HCT116 (cell line): Measurements from ENCODE around the gene TTC33. TPM values are rescaled to one million over a fixed set of nuclear protein-coding genes. Genes with fewer than 3 reads are reported as not detected.
A peak's percentile ranks its signal among the peaks of the same experiment; 100 is the strongest.

Experiments
- ATAC-seq: fragments of 200-7000 bp; cut with Tn5 transposase; 2 replicates; pipeline ENCODE4 v1.9.1; 2020; ENCODE audit warnings: mild to moderate bottlenecking, moderate library complexity
- BruUV-seq: library from RNA; stranded (reverse); fragments of 400-500 nt; replicated peaks from 2 replicates; lab custom pipeline; 2021; lab: Mats Ljungman, UMichigan
- CTCF ChIA-PET: fragments of 300-600 bp; sonication (Branson Sonifier 250); formaldehyde crosslinking; loops from one replicate; lab custom pipeline; 2021; ENCODE audit warnings: antibody characterized with exemption; lab: Charles Lee
- POLR2A ChIA-PET: fragments of 300-600, 350-600 bp; sonication (Branson Sonifier 250); formaldehyde crosslinking; loops from one replicate; lab custom pipeline; 2021; ENCODE audit warnings: antibody characterized with exemption; lab: Charles Lee
- RAD21 ChIA-PET, 2 experiments: fragments of 300-600 bp; sonication (Branson Sonifier 250); formaldehyde crosslinking; loops; one replicate each; lab custom pipeline; 2023; ENCODE audit warnings: low total read pairs in 2 of 2; ENCODE audit not compliant: uncharacterized antibody in 2 of 2, unreplicated experiment in 2 of 2, low non-redundant PET in 1 of 2; lab: Charles Lee
- DNase-seq: peaks from one replicate; pipeline ENCODE4 v3.0.0-alpha.2; 2010; ENCODE audit warnings: low read depth, low spot score
- H2AFZ ChIP-seq: fragments of 200-600 bp; shearing (Covaris generic), sonication (generic); 2 replicates; pipeline ENCODE4 v1.6.1; 2017; ENCODE audit warnings: low read depth, mixed run types, mixed read lengths, antibody characterized with exemption, low read length; ENCODE audit not compliant: poor library complexity, severe bottlenecking
- H3K27ac ChIP-seq: 2 replicates; pipeline ENCODE4 v1.5.1; 2012; ENCODE audit warnings: low read depth, low read length
- H3K27me3 ChIP-seq: fragments of 200-600 bp; sonication (generic); 2 replicates; pipeline ENCODE4 v1.6.1; 2016; ENCODE audit warnings: mixed run types, low read length, mixed read lengths; ENCODE audit not compliant: insufficient read depth
- H3K36me3 ChIP-seq, 2 experiments: fragments of 200-500 bp in 1 of 2; fragments of 200-600 bp in 1 of 2; sonication (Bioruptor generic) in 1 of 2; sonication (generic) in 1 of 2; 2 replicates each; pipeline versions ENCODE4 v1.5.1 to v1.6.1; 2014 to 2016; ENCODE audit warnings: low read length in 2 of 2, inconsistent platforms in 1 of 2, mixed read lengths in 1 of 2, mixed run types in 1 of 2; ENCODE audit not compliant: insufficient read depth in 2 of 2, control insufficient read depth in 1 of 2
- H3K4me1 ChIP-seq, 2 experiments: fragments of 200-600 bp in 1 of 2; sonication (generic) in 1 of 2; 2 replicates each; pipeline versions ENCODE4 v1.5.1 to v1.6.1; 2012 to 2017; ENCODE audit warnings: low read length in 2 of 2, inconsistent platforms in 1 of 2, mild to moderate bottlenecking in 1 of 2, mixed read lengths in 1 of 2, mixed run types in 1 of 2, moderate library complexity in 1 of 2; ENCODE audit not compliant: insufficient read depth in 2 of 2, control insufficient read depth in 1 of 2
- H3K4me2 ChIP-seq: fragments of 200-600 bp; sonication (generic); 2 replicates; pipeline ENCODE4 v1.6.1; 2017; ENCODE audit warnings: mixed run types, low read length, mixed read lengths
- H3K4me3 ChIP-seq, 2 experiments: fragments of 200-600 bp in 1 of 2; sonication (generic) in 1 of 2; replicated peaks in 1 of 2; 2 replicates each; pipeline ENCODE4 v1.5.1; 2011 to 2016; ENCODE audit warnings: low read length in 2 of 2, control low read depth in 1 of 2, low read depth in 1 of 2, mild to moderate bottlenecking in 1 of 2, mixed read lengths in 1 of 2, mixed run types in 1 of 2
- H3K79me2 ChIP-seq: fragments of 200-600 bp; sonication (generic); 2 replicates; pipeline ENCODE4 v1.6.1; 2017; ENCODE audit warnings: mild to moderate bottlenecking, mixed run types, low read length, moderate library complexity, mixed read lengths; ENCODE audit not compliant: insufficient read depth
- H3K9ac ChIP-seq: fragments of 200-600 bp; sonication (generic); 2 replicates; pipeline ENCODE4 v1.6.1; 2016; ENCODE audit warnings: low read length, mixed read lengths
- H3K9me2 ChIP-seq: fragments of 200-600 bp; sonication (generic), shearing (Covaris generic); 2 replicates; pipeline ENCODE4 v1.6.1; 2017; ENCODE audit warnings: mixed run types, mild to moderate bottlenecking, moderate library complexity; ENCODE audit not compliant: insufficient read depth
- H3K9me3 ChIP-seq, 2 experiments: fragments of 200-500 bp in 1 of 2; fragments of 200-600 bp in 1 of 2; sonication (Bioruptor generic) in 1 of 2; sonication (generic) in 1 of 2; 2 replicates each; pipeline ENCODE4 v1.6.1; 2014 to 2017; ENCODE audit warnings: low read length in 2 of 2, mixed read lengths in 2 of 2, inconsistent platforms in 1 of 2, low read depth in 1 of 2, mild to moderate bottlenecking in 1 of 2, mixed run types in 1 of 2, moderate library complexity in 1 of 2; ENCODE audit not compliant: control insufficient read depth in 1 of 2, insufficient read depth in 1 of 2
- H4K20me1 ChIP-seq: fragments of 200-600 bp; sonication (generic), shearing (Covaris generic); 2 replicates; pipeline ENCODE4 v1.6.1; 2017; ENCODE audit warnings: mixed run types, mild to moderate bottlenecking, moderate library complexity; ENCODE audit not compliant: insufficient read depth
- ATF3 ChIP-seq: IDR thresholded peaks from 2 replicates; pipeline ENCODE4 v1.6.1; 2012
- CBX3 ChIP-seq: IDR thresholded peaks from 2 replicates; pipeline ENCODE4 v1.6.1; 2012; ENCODE audit warnings: low read depth
- ELF1 ChIP-seq: IDR thresholded peaks from 2 replicates; pipeline ENCODE4 v1.6.1; 2012; ENCODE audit warnings: low read depth, borderline replicate concordance
- EZH2 ChIP-seq: fragments of 200-600 bp; sonication (generic); IDR thresholded peaks from 2 replicates; pipeline ENCODE4 v1.6.1; 2017; ENCODE audit warnings: antibody characterized with exemption, mixed run types
- EZH2phosphoT487 ChIP-seq: fragments of 200-600 bp; IDR thresholded peaks from 2 replicates; pipeline ENCODE4 v1.6.1; 2018; ENCODE audit warnings: antibody characterized with exemption, borderline replicate concordance
- FOSL1 ChIP-seq: IDR thresholded peaks from 2 replicates; pipeline ENCODE4 v1.6.1; 2012; ENCODE audit warnings: low read depth
- JUND ChIP-seq: IDR thresholded peaks from 2 replicates; pipeline ENCODE4 v1.6.1; 2012
- MAX ChIP-seq: IDR thresholded peaks from 2 replicates; pipeline ENCODE4 v1.6.1; 2012
- POLR2AphosphoS5 ChIP-seq: IDR thresholded peaks from 2 replicates; pipeline ENCODE4 v1.6.1; 2011; ENCODE audit warnings: mild to moderate bottlenecking, low read depth, low read length, moderate library complexity
- SIN3A ChIP-seq: IDR thresholded peaks from 2 replicates; pipeline ENCODE4 v1.6.1; 2012; ENCODE audit warnings: low read depth
- SP1 ChIP-seq: IDR thresholded peaks from 2 replicates; pipeline ENCODE4 v1.6.1; 2012; ENCODE audit warnings: low read depth
- ZFX ChIP-seq: fragments of 450-650 bp; IDR thresholded peaks from 2 replicates; pipeline ENCODE4 v1.6.1; 2017
- ZNF274 ChIP-seq: fragments of 200-500 bp; sonication (Bioruptor generic); IDR thresholded peaks from 2 replicates; pipeline ENCODE4 v1.6.1; 2014; ENCODE audit warnings: mild to moderate bottlenecking, low read depth, low read length, inconsistent platforms
- intact Hi-C: fragments of 100-400 bp; cut with micrococcal nuclease; formaldehyde crosslinking; loops from 2 replicates; pipeline ENCODE4 v1.10.0; 2022
- total RNA-seq: library from RNA; stranded (reverse); gene quantifications from one replicate; pipeline ENCODE4 v1.2.1, GENCODE V29; 2021; ENCODE audit not compliant: unreplicated experiment
- TF ChIP-seq, protein P1 (sequence below): IDR thresholded peaks from 2 replicates; pipeline ENCODE4 v1.6.1; 2011; ENCODE audit warnings: mild to moderate bottlenecking, low read length, moderate library complexity; ENCODE audit not compliant: insufficient replicate concordance; ENCODE audit errors: extremely low read depth
- TF ChIP-seq, protein P2 (sequence below), 3 experiments: fragments of 200-600 bp in 1 of 3; sonication (generic) in 1 of 3; IDR thresholded peaks in 2 of 3; conservative IDR thresholded peaks in 1 of 3; 2 replicates each; pipeline ENCODE4 v1.5.1; 2012 to 2017; ENCODE audit warnings: low read depth in 2 of 3, low read length in 2 of 3, antibody characterized with exemption in 1 of 3, borderline replicate concordance in 1 of 3, control low read depth in 1 of 3, mild to moderate bottlenecking in 1 of 3, mixed read lengths in 1 of 3, mixed run types in 1 of 3, moderate library complexity in 1 of 3; ENCODE audit not compliant: insufficient read depth in 1 of 3
- TF ChIP-seq, protein P3 (sequence below): IDR thresholded peaks from 2 replicates; pipeline ENCODE4 v1.6.1; 2012; ENCODE audit warnings: low read depth

TTC33 gene
- total RNA-seq, 1 experiment from 2014 or later: 14.5 TPM

DNA sequence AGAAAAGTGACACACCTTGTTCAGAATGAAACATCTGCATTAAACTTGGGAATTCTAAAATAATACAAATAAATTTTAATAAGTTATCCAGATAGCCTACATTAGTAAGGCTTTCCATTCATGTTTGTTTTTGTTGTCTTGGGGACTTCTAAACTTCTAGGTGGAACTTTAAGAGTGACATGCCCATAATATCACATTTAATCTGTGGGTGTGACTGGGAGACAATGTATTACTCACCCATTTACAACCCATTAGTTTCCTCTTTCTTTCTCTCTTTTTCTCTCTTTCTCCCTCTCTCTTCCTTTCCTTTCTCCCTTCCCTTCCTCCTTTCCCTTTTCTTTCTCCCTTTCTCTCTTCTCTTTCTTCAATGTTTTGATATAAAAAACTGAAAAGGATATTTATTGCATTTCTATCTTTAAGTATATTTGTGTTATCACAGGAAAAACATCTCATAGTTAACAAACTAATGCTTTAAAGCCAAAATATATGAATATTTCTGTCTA lies 88.5 kb downstream of the TTC33 start:
- ChIA-PET CTCF (no interaction called here), POLR2A (no interaction called here), RAD21 (no interaction called here)
- no peaks in the 10 kb centered on the region for H3K79me2 ChIP-seq
- no peaks in the 10 kb centered on the region; the same call in 1 of the 2 replicates for H3K27me3 ChIP-seq
- no peak overlapping the region for H2AFZ ChIP-seq
- H3K4me3 ChIP-seq: no peak overlapping the region
- TF ChIP-seq JUND (no peak), EZH2phosphoT487 (no peak), ELF1 (no peak), SP1 (no peak), CBX3 (no peak), ZFX (no peak), POLR2AphosphoS5 (no peak), MAX (no peak), SIN3A (no peak), ATF3 (no peak), ZNF274 (no peak), FOSL1 (no peak), EZH2 (no peak)
- TF ChIP-seq, protein P1, sequence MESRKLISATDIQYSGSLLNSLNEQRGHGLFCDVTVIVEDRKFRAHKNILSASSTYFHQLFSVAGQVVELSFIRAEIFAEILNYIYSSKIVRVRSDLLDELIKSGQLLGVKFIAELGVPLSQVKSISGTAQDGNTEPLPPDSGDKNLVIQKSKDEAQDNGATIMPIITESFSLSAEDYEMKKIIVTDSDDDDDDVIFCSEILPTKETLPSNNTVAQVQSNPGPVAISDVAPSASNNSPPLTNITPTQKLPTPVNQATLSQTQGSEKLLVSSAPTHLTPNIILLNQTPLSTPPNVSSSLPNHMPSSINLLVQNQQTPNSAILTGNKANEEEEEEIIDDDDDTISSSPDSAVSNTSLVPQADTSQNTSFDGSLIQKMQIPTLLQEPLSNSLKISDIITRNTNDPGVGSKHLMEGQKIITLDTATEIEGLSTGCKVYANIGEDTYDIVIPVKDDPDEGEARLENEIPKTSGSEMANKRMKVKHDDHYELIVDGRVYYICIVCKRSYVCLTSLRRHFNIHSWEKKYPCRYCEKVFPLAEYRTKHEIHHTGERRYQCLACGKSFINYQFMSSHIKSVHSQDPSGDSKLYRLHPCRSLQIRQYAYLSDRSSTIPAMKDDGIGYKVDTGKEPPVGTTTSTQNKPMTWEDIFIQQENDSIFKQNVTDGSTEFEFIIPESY: no peak
- TF ChIP-seq, protein P2, sequence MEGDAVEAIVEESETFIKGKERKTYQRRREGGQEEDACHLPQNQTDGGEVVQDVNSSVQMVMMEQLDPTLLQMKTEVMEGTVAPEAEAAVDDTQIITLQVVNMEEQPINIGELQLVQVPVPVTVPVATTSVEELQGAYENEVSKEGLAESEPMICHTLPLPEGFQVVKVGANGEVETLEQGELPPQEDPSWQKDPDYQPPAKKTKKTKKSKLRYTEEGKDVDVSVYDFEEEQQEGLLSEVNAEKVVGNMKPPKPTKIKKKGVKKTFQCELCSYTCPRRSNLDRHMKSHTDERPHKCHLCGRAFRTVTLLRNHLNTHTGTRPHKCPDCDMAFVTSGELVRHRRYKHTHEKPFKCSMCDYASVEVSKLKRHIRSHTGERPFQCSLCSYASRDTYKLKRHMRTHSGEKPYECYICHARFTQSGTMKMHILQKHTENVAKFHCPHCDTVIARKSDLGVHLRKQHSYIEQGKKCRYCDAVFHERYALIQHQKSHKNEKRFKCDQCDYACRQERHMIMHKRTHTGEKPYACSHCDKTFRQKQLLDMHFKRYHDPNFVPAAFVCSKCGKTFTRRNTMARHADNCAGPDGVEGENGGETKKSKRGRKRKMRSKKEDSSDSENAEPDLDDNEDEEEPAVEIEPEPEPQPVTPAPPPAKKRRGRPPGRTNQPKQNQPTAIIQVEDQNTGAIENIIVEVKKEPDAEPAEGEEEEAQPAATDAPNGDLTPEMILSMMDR (IDR thresholded peaks at IDR 0.05 in 2 of 3, conservative IDR thresholded peaks at IDR 0.05 in 1 of 3; ENCODE audit: borderline replicate concordance in 1 of 3, insufficient read depth in 1 of 3, low read depth in 2 of 3, low read length in 2 of 3): no peak
- TF ChIP-seq, protein P3, sequence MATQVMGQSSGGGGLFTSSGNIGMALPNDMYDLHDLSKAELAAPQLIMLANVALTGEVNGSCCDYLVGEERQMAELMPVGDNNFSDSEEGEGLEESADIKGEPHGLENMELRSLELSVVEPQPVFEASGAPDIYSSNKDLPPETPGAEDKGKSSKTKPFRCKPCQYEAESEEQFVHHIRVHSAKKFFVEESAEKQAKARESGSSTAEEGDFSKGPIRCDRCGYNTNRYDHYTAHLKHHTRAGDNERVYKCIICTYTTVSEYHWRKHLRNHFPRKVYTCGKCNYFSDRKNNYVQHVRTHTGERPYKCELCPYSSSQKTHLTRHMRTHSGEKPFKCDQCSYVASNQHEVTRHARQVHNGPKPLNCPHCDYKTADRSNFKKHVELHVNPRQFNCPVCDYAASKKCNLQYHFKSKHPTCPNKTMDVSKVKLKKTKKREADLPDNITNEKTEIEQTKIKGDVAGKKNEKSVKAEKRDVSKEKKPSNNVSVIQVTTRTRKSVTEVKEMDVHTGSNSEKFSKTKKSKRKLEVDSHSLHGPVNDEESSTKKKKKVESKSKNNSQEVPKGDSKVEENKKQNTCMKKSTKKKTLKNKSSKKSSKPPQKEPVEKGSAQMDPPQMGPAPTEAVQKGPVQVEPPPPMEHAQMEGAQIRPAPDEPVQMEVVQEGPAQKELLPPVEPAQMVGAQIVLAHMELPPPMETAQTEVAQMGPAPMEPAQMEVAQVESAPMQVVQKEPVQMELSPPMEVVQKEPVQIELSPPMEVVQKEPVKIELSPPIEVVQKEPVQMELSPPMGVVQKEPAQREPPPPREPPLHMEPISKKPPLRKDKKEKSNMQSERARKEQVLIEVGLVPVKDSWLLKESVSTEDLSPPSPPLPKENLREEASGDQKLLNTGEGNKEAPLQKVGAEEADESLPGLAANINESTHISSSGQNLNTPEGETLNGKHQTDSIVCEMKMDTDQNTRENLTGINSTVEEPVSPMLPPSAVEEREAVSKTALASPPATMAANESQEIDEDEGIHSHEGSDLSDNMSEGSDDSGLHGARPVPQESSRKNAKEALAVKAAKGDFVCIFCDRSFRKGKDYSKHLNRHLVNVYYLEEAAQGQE: no peak
- no peaks in the 10 kb centered on the region for H3K36me3 ChIP-seq
- H3K9ac ChIP-seq: no peak overlapping the region
- no peaks in the 10 kb centered on the region for H3K9me3 ChIP-seq
- peaks cover 0 to 6% of the 10 kb centered on the region in 2 experiments; a peak in 1 of 4 replicates for H3K4me1 ChIP-seq
- H3K4me2 ChIP-seq: peak overlapping the region; percentile 2; the same call in 1 of the 2 replicates
- DNase-seq: no peak
- H3K27ac ChIP-seq: no peak overlapping the region
- no peaks in the 10 kb centered on the region for H4K20me1 ChIP-seq
- BruUV-seq: no TSS peak
- H3K9me2 ChIP-seq: no peaks in the 10 kb centered on the region
- no peak for ATAC-seq
- intact Hi-C loops: no loop called here
